Vagina (tissue), 2 donors: Measurements from ENCODE around the gene CHAT. TPM values are rescaled to one million over a fixed set of nuclear protein-coding genes. Genes with fewer than 3 reads are reported as not detected.

ENCODE experiments used
- DNase-seq, 2 donors: peaks; one replicate each; pipeline ENCODE4 v3.0.0-alpha.2; 2017; ENCODE audit errors: extremely low spot score in 2 of 2
- H3K27ac ChIP-seq: fragments of 200-600 bp; sonication (generic); one replicate; pipeline ENCODE4 v1.5.1; 2019
- H3K27me3 ChIP-seq: fragments of 200-600 bp; sonication (generic); one replicate; pipeline ENCODE4 v1.5.1; 2019
- H3K36me3 ChIP-seq, 2 donors: fragments of 200-600 bp; sonication (generic); one replicate each; pipeline ENCODE4 v1.5.1; 2017 to 2019
- H3K4me1 ChIP-seq: fragments of 200-600 bp; sonication (generic); one replicate; pipeline ENCODE4 v1.5.1; 2019
- H3K4me3 ChIP-seq, 2 donors: fragments of 200-600 bp; sonication (generic); 1 replicate in 1 of 2; 2 replicates in 1 of 2; pipeline ENCODE4 v1.5.1; 2016 to 2019
- H3K9me3 ChIP-seq: fragments of 200-600 bp; sonication (generic); one replicate; pipeline ENCODE4 v1.5.1; 2019
- POLR2A ChIP-seq, 2 donors: fragments of 450-650 bp; IDR thresholded peaks; one replicate each; pipeline ENCODE4 v1.6.1; 2017; ENCODE audit warnings: antibody characterized with exemption in 2 of 2, mild to moderate bottlenecking in 2 of 2, moderate library complexity in 2 of 2
- POLR2AphosphoS5 ChIP-seq, 2 donors: sonication (generic); formaldehyde crosslinking; IDR thresholded peaks; one replicate each; pipeline ENCODE4 v1.9.0; 2017; ENCODE audit warnings: antibody characterized with exemption in 2 of 2, mild to moderate bottlenecking in 2 of 2, low read depth in 1 of 2; ENCODE audit not compliant: insufficient read depth in 1 of 2
- intact Hi-C: fragments of 100-400 bp; cut with DNase I; formaldehyde crosslinking; loops from one replicate; pipeline ENCODE4 v1.15.1; 2023
- total RNA-seq: library from RNA; depleted of rRNA; stranded (reverse); fragments of >200 nt; gene quantifications from one replicate; pipeline ENCODE4 v1.2.3, GENCODE V29; 2016
- TF ChIP-seq, protein P1 (sequence below), 3 experiments: fragments of 450-650 bp in 2 of 3; fragments of 200-600 bp in 1 of 3; sonication (generic) in 1 of 3; IDR thresholded peaks; one replicate each; pipeline ENCODE4 v1.5.1; 2017 to 2019; ENCODE audit warnings: antibody characterized with exemption in 3 of 3, mild to moderate bottlenecking in 2 of 3, moderate library complexity in 2 of 3

CHAT gene
- total RNA-seq, 1 donor from 2014 or later = not detected

DNA sequence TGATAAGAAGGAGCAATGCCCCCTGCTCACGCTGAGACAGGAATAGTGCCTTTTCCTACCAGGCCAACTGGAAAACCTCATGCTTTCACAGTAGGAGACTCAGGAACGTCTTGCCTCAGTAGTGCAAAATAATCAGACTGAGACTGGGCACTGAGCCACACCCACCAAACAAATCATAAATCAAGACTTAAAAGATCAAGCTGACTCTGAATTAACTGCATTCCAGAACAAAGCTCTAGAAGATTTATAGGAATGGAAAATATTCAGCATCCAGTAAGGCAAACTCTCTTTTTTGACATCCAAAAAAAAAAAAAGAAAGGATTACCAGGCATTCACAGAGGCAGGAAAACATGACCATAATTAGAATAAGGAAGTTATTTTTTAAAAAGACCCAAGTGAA lies 34.2 kb upstream of the CHAT start:
- no peak for DNase-seq
- TF ChIP-seq POLR2AphosphoS5 (IDR thresholded peaks at IDR 0.05; ENCODE audit: insufficient read depth in 1 of 2, low read depth in 1 of 2) = no peak
- TF ChIP-seq, protein P1, sequence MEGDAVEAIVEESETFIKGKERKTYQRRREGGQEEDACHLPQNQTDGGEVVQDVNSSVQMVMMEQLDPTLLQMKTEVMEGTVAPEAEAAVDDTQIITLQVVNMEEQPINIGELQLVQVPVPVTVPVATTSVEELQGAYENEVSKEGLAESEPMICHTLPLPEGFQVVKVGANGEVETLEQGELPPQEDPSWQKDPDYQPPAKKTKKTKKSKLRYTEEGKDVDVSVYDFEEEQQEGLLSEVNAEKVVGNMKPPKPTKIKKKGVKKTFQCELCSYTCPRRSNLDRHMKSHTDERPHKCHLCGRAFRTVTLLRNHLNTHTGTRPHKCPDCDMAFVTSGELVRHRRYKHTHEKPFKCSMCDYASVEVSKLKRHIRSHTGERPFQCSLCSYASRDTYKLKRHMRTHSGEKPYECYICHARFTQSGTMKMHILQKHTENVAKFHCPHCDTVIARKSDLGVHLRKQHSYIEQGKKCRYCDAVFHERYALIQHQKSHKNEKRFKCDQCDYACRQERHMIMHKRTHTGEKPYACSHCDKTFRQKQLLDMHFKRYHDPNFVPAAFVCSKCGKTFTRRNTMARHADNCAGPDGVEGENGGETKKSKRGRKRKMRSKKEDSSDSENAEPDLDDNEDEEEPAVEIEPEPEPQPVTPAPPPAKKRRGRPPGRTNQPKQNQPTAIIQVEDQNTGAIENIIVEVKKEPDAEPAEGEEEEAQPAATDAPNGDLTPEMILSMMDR (IDR thresholded peaks at IDR 0.05) = no peak
- no peak for TF ChIP-seq POLR2A (IDR thresholded peaks at IDR 0.05)
- Histone ChIP-seq H3K9me3 (no peaks in the 10 kb centered on the region), H3K27me3 (no peaks in the 10 kb centered on the region), H3K4me3 (no peak overlapping the region), H3K36me3 (no peaks in the 10 kb centered on the region), H3K4me1 (no peaks in the 10 kb centered on the region), H3K27ac (no peak overlapping the region)
- intact Hi-C loops = no loop called here

DNA sequence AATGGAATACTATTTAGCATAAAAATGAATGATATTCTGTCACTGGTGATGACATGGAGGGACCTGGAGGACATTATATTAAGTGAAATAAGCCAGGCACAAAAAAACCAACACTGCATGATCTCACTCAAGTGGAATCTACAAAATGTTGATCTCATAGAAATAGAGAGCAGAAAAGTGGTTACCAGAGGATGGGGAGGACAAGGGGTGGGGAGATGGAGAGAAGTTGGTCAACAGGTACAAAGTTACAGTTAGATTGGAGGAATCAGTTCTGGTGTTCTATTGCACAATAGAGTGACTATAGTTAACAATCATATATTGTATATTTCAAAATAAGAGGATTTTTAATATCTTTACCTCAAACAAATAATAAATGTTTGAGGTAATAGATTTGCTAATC lies 28.4 kb upstream of the CHAT start:
- no peak for DNase-seq
- H3K4me3 ChIP-seq = no peak overlapping the region
- no peak overlapping the region for H3K27ac ChIP-seq
- no peaks in the 10 kb centered on the region for H3K4me1 ChIP-seq
- H3K27me3 ChIP-seq = no peaks in the 10 kb centered on the region
- no peaks in the 10 kb centered on the region for H3K9me3 ChIP-seq
- TF ChIP-seq POLR2A (IDR thresholded peaks at IDR 0.05) (no peak), POLR2AphosphoS5 (IDR thresholded peaks at IDR 0.05; ENCODE audit: insufficient read depth in 1 of 2, low read depth in 1 of 2) (no peak)
- TF ChIP-seq, protein P1 (IDR thresholded peaks at IDR 0.05) = no peak
- H3K36me3 ChIP-seq = no peaks in the 10 kb centered on the region
- intact Hi-C loops = no loop called here

DNA sequence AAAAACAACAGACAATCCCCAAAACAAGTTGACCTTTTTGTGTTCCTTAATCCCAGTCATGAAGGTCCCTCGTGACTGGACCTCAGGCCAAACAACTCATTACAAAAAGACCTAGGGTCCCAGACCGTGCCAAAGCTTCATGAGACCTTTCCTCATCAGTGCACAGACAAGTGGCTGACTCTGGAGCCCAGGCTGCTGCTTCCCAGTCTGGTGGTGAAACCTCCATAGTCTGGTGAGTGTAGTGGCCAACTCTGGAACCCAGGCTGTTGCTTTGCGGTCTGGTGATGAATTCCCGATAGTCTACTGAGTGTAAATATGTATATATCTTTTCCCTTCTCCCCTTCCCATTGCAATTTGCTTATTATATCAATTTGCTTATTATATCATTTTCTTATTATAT lies 25.9 kb upstream of the CHAT start:
- DNase-seq = peak in 1 of 2 donors; percentile 74
- H3K27me3 ChIP-seq = no peaks in the 10 kb centered on the region

DNA sequence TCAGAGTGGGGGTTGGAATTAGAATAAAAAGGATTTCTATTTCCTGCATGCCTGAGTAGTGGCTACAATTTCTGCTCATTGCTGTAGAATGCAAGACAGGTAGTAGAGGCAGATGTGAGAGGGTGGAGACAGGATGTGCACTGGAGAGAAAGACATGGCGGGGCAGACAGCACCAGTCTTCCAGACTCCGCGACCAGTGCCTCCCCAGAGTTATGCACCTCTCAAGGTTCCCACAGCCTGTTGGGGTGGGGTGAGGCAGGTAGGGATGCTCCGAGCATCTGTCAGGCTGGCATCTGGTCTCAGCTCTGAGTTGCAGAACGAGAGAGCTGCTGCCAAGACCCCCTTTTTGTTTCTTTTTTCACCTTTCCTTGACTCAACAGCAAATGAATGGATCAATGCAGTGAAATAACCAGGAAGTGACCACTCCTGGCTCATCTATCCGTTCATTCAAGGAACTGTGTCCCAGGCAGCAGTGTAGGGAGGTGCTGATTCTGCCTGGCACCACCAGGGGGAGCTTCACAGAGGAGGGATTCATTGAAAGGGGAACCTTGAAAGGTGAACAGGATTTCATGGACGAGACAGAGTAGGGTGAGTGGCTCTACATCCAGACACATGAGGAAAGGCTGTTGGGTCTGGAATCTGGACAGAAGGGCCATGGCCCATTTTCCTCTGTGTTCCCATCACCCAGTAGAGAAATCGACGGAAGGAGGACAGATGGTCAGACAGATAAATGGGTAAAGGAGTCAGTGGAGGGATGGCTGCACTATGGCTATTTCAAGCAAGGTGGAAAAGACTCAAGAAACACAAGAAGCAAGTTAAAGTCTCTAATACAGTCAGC lies 20.9 kb upstream of the CHAT start:
- TF ChIP-seq POLR2AphosphoS5 (IDR thresholded peaks at IDR 0.05; ENCODE audit: insufficient read depth in 1 of 2, low read depth in 1 of 2) = no peak
- TF ChIP-seq, protein P1 (IDR thresholded peaks at IDR 0.05) = peak in 2 of 3 experiments; percentile 51 to 69
- H3K36me3 ChIP-seq = no peaks in the 10 kb centered on the region
- H3K9me3 ChIP-seq = no peaks in the 10 kb centered on the region
- H3K4me1 ChIP-seq = no peaks in the 10 kb centered on the region
- no peak overlapping the region for H3K27ac ChIP-seq
- intact Hi-C loops = no loop called here
- peak; percentile 60 to 90 for DNase-seq
- no peaks in the 10 kb centered on the region for H3K27me3 ChIP-seq
- H3K4me3 ChIP-seq = no peak overlapping the region

More for the DNA sequence above, 25.9 kb upstream of the CHAT start:
- H3K36me3 ChIP-seq = no peaks in the 10 kb centered on the region
- H3K9me3 ChIP-seq = no peaks in the 10 kb centered on the region
- H3K4me1 ChIP-seq = no peaks in the 10 kb centered on the region
- intact Hi-C loops = no loop called here
- no peak overlapping the region for H3K27ac ChIP-seq
- TF ChIP-seq POLR2A (IDR thresholded peaks at IDR 0.05) (no peak), POLR2AphosphoS5 (IDR thresholded peaks at IDR 0.05; ENCODE audit: insufficient read depth in 1 of 2, low read depth in 1 of 2) (no peak)
- TF ChIP-seq, protein P1 (IDR thresholded peaks at IDR 0.05) = no peak
- H3K4me3 ChIP-seq = no peak overlapping the region

DNA sequence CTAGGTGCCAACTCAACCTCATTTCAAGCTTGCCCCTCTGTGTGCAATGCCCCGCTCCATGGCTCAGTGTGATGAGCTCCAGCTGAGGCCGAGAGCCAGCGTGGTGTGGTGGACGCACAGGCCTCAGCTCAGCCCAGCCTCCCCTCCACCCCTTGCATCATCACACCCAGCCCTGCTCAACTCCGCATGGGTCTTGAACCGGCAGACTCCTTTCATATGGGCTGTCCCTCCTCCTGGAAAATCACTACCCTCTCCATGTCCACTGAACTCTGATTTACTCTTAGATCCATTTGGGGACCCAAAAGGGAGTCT lies 20.3 kb upstream of the CHAT start:
- no peaks in the 10 kb centered on the region for H3K36me3 ChIP-seq
- H3K4me1 ChIP-seq = no peaks in the 10 kb centered on the region
- peak in 1 of 2 donors; percentile 37 for DNase-seq
- no peaks in the 10 kb centered on the region for H3K9me3 ChIP-seq
- TF ChIP-seq, protein P1 (IDR thresholded peaks at IDR 0.05) = no peak
- TF ChIP-seq POLR2AphosphoS5 (IDR thresholded peaks at IDR 0.05; ENCODE audit: insufficient read depth in 1 of 2, low read depth in 1 of 2) = no peak
- intact Hi-C loops = no loop called here
- H3K27ac ChIP-seq = no peak overlapping the region
- no peak overlapping the region for H3K4me3 ChIP-seq
- no peaks in the 10 kb centered on the region for H3K27me3 ChIP-seq
